Left cardiac atrium (tissue), 4 donors: ENCODE data around the gene GAS2L1. TPM values are rescaled to one million over a fixed set of nuclear protein-coding genes. Genes with fewer than 3 reads are reported as not detected.
"Not testable (repeated sequence)": the region's sequence is repeated elsewhere in the genome, so short reads cannot be mapped to it uniquely, and the experiment has no call there.

Experiments used
- ATAC-seq, 2 donors: fragments of 200-7000 bp; cut with Tn5 transposase; one replicate each; pipeline ENCODE4 v1.9.1; 2020; ENCODE audit warnings: mild to moderate bottlenecking in 2 of 2, moderate library complexity in 2 of 2
- DNase-seq: peaks from one replicate; pipeline ENCODE4 v3.0.0-alpha.2; 2020
- intact Hi-C, 2 donors: fragments of 100-400 bp; cut with DNase I; formaldehyde crosslinking; loops; one replicate each; pipeline versions ENCODE4 v1.14.1 to v1.15.1; 2022 to 2023
- microRNA-seq, 2 donors: library from miRNA; unstranded; fragments of <30 nt; microRNA quantifications; one replicate each; pipeline ENCODE4 v1.2.0, GENCODE V29; 2020
- total RNA-seq, 2 donors: library from RNA; stranded (reverse); fragmentation: NEBNext Ultra II Directional; extraction: Animal tissue kit (Norgen Biotek cat#: 25700); gene quantifications; one replicate each; pipeline ENCODE4 v1.2.1, GENCODE V29; 2021
- donor health status: DM: no; HTN: yes; CAD: no.
- donor health status: DM: no; HTN: yes; CAD: no; lungs with severe emphysema.
- donor health status: DM: yes; HTN: yes; CAD: no.
- donor health status: Dilated cardiomyopathy.

Gene GAS2L1
- total RNA-seq, 2 donors from 2014 or later = 20.1 to 25.2 TPM

DNA sequence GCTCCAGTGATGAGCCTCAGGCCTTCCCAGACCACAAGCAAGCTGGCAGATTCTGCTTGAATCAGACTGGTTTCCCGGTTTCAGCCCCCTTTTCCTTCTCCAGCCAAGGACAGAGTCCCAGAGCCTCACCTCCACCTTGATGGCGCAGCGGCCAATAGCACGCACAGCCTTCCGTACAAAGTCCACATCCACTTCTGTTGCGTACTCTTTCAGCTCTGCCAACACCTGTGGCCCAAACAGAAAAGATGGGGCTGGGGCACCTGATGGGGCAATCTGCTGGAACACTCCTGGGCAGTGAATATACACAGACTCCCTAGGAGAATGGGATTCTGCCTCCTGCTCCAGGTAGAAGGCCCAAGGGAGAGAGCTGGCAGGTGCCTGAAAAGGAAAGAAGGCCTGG, 44.6 kb downstream of the GAS2L1 start:
- ATAC-seq (no peak), DNase-seq (no peak)
- intact Hi-C loops = no loop called here

DNA sequence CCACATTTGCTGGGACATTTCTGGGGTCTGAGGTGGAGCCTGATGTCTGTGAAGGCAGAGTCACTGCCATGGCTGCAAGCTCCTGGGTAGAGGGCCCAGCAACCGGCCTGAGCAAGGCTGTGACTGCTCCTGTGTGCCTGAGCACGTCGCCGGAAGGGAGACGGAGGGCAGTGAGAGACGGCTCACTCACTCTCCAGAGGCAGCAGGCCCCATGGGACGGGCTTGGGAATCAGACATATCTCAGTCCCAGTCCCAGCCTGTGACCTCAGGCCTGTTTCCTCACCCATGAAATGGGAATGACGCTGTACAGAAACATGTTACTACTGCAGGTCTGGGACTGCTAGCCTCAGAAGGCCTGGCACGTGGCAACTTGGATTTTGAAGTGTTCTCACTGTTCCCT, 45.4 kb downstream of the GAS2L1 start:
- intact Hi-C loops = no loop called here
- no peak for ATAC-seq

DNA sequence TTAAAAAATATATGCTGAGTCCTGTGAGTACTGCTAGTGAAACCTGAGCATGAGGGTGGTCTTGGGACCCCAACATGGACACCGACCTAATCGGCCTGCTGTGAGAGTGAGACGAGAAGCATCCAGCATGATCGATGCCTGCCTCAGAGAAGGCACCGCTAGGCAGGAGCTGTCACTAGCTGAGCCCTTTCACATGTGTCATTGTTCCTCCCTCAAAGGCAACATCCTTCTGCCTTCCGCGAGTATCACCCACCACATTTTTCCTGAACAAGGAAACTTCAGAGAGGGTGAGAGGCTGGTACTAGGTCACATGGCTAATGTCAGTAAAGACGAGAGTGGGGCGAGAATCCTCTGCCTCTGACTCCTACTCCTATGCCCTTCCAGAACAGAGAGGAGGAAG, 46.3 kb downstream of the GAS2L1 start:
- intact Hi-C loops = no loop called here
- no peak for DNase-seq
- ATAC-seq = no peak

More for the DNA sequence above, 45.4 kb downstream of the GAS2L1 start:
- DNase-seq = no peak

DNA sequence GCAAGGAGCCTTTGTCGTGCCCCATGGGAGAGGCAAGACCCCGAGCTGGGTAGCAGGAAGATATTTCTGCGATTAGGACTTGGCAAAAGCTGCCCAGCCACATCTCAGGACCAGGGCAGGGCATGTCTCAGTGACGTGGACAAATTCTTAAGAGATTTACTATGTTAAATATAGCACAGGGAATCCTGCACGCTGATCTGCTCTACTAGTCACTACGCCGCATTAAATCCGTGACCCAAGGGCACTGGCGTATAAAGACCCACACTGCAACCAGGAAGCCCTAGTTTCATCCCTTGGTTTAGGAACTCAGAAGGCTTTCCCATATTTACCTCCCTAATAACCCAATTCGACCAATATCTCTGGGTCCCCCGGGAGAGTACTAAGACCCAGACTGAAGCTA, 46.8 kb downstream of the GAS2L1 start:
- no peak for DNase-seq

DNA sequence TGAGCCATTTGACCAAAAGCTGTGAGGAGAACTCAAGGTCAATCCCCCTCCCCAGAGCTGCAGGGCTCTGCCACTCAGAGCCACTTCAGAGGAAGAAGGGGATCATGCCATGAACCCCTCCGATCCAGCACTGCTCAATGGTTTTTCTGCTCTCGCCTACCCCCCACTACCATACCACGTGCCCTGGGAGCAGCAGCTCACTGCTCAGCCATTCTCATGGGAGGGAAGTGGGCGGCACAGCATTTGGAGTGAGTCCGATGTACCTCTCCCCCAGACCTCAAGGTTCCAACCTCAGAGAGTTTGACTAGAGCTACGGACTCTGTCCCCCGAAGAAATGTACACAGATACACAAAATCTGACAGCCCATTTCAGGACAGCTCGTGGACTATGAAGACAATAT, 47.4 kb downstream of the GAS2L1 start:
- DNase-seq = no peak
- intact Hi-C loops = no loop called here
- no peak for ATAC-seq

More for the DNA sequence above, 46.8 kb downstream of the GAS2L1 start:
- intact Hi-C loops = no loop called here
- ATAC-seq = no peak

DNA sequence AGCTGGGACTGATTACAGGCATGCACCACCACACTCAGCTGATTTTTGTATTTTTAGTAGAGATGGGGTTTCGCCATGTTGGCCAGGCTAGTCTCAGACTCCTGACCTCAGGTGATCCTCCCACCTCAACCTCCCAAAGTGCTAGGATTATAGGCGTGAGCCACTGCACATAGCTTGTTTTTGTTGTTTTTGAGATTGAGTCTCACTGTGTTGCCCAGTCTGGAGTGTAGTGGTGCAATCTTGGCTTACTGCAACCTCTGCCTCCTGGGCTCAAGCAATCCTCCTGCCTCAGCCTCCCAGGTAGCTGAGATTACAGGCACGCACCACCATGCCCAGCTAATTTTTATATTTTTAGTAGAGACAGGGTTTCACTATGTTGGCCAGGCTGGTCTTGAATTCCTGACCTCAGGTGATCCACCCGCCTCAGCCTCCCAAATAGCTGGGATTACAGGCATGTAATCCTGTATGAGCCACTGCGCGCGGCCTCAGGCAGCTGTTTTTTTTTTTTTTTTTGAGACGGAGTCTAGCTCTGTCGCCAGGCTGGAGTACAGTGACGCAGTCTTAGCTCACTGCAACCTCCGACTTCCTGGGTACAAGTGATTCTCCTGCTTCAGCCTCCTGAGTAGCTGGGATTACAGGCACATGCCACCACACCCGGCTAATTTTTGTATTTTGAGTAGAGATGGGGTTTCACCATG, 50.9 kb downstream of the GAS2L1 start:
- intact Hi-C loops = loop anchor here in 1 of 2 donors (5.0 kb wide), 1 partner anchor 50 kb away; the partner anchor contains the start of gene GAS2L1
- ATAC-seq, DNase-seq: not testable (repeated sequence)

DNA sequence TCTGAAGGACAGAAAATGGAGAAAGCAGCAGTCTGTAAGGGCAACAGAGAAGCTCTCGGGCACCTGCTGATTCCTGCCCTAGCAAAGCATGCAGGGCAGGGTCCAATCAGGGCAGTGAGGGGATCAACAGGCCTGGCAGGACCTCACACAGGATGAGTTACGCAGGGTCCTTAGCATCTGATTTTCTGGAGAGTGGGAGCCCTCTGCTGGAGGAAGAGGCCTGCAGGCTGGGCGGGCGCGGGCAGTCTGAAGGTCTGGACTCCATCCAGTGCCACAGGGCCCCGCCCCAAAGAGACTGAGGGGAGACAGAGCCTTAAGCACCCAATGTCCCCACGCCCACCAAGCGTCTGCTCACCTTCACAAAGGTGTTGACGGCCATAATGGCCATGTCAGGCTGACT, 53.0 kb downstream of the GAS2L1 start:
- DNase-seq = peak; percentile 73
- intact Hi-C loops = loop anchor here in 1 of 2 donors (5.0 kb wide), 1 partner anchor 52 kb away; the partner anchor contains the start of gene GAS2L1

More for the DNA sequence above, 53.0 kb downstream of the GAS2L1 start:
- peak; percentile 84 to 89 for ATAC-seq

Small RNA genes lying within 50 kb of the gene (microRNA-seq; reads per million reads assigned to microRNA genes)
- 5.4 to 9.0 reads per million in 2 donors for gene MIR3653

Other genes starting within 250 kb of the GAS2L1 start
- gene C22orf31, start 244.8 kb upstream of the GAS2L1 start, total RNA-seq = not detected
- gene KREMEN1, start 233.6 kb upstream of the GAS2L1 start, total RNA-seq = 10 to 100 TPM; 39.1 to 49.8 TPM
- gene EMID1, start 100.8 kb upstream of the GAS2L1 start, total RNA-seq = 1 to 10 TPM in 1 of 2 donors, under 1 TPM in 1; 0.52 to 1.8 TPM
- gene RHBDD3, start 38.7 kb upstream of the GAS2L1 start, total RNA-seq = 10 to 100 TPM; 15.6 to 19.0 TPM
- gene EWSR1, start 38.4 kb upstream of the GAS2L1 start, total RNA-seq = 100 to 1,000 TPM; 109 to 175 TPM
- 1 to 10 TPM; 1.0 to 3.1 TPM for gene RASL10A, start 9.0 kb downstream of the GAS2L1 start, total RNA-seq
- 10 to 100 TPM; 44.2 to 44.6 TPM for gene AP1B1, start 81.9 kb downstream of the GAS2L1 start, total RNA-seq
- gene RFPL1, start 131.9 kb downstream of the GAS2L1 start, total RNA-seq = not detected
- gene NEFH, start 173.6 kb downstream of the GAS2L1 start, total RNA-seq = under 1 TPM; 0.31 to 0.41 TPM
- gene THOC5, start 247.1 kb downstream of the GAS2L1 start, total RNA-seq = 10 to 100 TPM; 35.6 to 39.9 TPM